SU-DHL-6 (cell line): ENCODE data around the gene TRAK1.

ENCODE experiments used
- CTCF ChIP-seq: fragments of 200-600 bp; sonication (generic); IDR thresholded peaks from one replicate; pipeline ENCODE4 v1.5.1; 2017; ENCODE audit warnings: antibody characterized with exemption, mild to moderate bottlenecking, low read length, moderate library complexity; ENCODE audit not compliant: insufficient read depth, poor library complexity, severe bottlenecking
- EZH2phosphoT487 ChIP-seq: fragments of 200-600 bp; sonication (generic), shearing (Covaris generic); conservative IDR thresholded peaks from 2 replicates; pipeline ENCODE4 v1.6.1; 2018; ENCODE audit warnings: mild to moderate bottlenecking, antibody characterized with exemption, low read length, moderate library complexity, mixed read lengths

DNA sequence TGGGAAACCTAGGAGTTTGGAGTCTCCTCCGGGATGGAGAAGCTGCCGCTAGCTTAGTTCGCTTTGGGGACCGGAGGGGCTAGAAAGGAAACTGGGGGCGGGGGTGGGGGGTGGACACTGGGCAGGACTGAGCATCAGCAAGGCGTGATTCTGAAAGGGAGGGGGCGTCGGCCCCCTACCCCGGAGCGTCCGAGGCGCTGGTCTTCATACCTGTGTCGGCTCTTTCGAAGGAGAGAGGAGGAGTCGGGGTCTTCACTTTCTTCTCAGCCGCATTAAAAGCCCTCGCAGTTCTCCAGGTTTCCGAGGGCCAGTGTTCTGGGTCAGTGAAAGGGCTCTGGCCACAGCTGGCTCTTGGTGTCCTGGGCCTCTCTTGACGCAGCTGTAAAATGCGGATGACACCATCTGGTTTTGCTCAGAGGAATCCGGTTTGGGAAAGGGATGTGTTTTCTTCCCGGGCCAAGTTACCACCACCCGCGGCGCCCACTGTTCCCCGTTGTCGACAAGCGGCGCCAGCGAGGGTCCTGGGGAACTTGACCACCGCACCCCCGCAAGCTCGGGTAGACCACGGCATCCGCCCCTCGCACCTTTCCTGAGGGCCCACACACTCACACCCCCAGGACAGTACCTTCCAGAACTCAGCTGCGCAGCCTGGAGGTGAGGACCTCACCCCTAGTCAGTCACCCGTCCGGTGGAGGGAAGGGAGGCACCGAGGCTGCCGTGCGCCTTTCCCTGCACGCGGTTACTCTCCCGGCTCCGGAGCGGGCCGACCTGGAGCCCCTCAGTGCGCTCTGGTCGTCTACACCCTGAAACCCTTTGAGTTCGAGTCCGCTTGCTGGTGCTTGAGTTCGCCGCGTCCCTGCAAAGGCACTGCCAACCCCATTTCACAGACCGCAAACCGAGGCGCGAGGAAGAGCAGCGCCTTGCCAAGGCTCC, 174.2 kb downstream of the TRAK1 start:
- TF ChIP-seq CTCF (no peak), EZH2phosphoT487 (no peak)
